Cardiac muscle cell (in vitro differentiated cells and primary cell): ENCODE measurements around the gene RASGEF1C. TPM values are rescaled to one million over a fixed set of nuclear protein-coding genes. Genes with fewer than 3 reads are reported as not detected.

Experiments used
- DNase-seq, 2 donors: peaks; one replicate each; pipeline versions ENCODE4 v3.0.0 to v3.0.0-alpha.2; 2010 to 2017; ENCODE audit warnings: low read depth in 1 of 2, low spot score in 1 of 2
- H3K27ac ChIP-seq: fragments of 200-600 bp; sonication (generic); 2 replicates; pipeline ENCODE4 v1.5.1; 2016
- H3K27me3 ChIP-seq: fragments of 200-600 bp; sonication (generic); 2 replicates; pipeline ENCODE4 v1.6.0; 2016; ENCODE audit warnings: control low read depth
- H3K36me3 ChIP-seq: fragments of 200-600 bp; sonication (generic); 2 replicates; pipeline ENCODE4 v1.5.1; 2016; ENCODE audit warnings: control low read depth
- H3K4me1 ChIP-seq: fragments of 200-600 bp; sonication (generic); 2 replicates; pipeline ENCODE4 v1.8.1; 2017; ENCODE audit warnings: low read depth, mild to moderate bottlenecking, mixed run types
- H3K4me3 ChIP-seq: fragments of 200-600 bp; sonication (generic); 2 replicates; pipeline ENCODE4 v1.5.1; 2016; ENCODE audit warnings: mild to moderate bottlenecking
- H3K9me3 ChIP-seq: fragments of 200-600 bp; sonication (generic); 2 replicates; pipeline ENCODE4 v1.5.1; 2017; ENCODE audit warnings: low read depth, mild to moderate bottlenecking, control low read depth
- CTCF ChIP-seq: IDR thresholded peaks from 2 replicates; pipeline ENCODE4 v1.5.1; 2012; ENCODE audit warnings: low read depth, mild to moderate bottlenecking, low read length
- polyA plus RNA-seq: library from polyadenylated mRNA; unstranded; fragments of >200 nt; fragmentation: Nextera tagmentation; extraction: Ambion mirVana; gene quantifications from 2 replicates; pipeline ENCODE4 v1.2.1, GENCODE V29; 2016
- total RNA-seq: library from RNA; depleted of rRNA; stranded (reverse); fragments of >200 nt; gene quantifications from 2 replicates; pipeline ENCODE4 v1.2.3, GENCODE V29; 2016

Gene RASGEF1C
- total and polyA plus RNA-seq, 2 experiments from 2014 or later = 1.5 to 2.5 TPM

GRCh38 chr5:180130291-180130869 is 78.6 kb downstream of the RASGEF1C start:
- no peaks in the 10 kb centered on the region for H3K27me3 ChIP-seq
- H3K27ac ChIP-seq = no peak overlapping the region
- no peaks in the 10 kb centered on the region for H3K4me1 ChIP-seq
- no peak overlapping the region for H3K4me3 ChIP-seq
- DNase-seq = no peak
- no peaks in the 10 kb centered on the region for H3K9me3 ChIP-seq
- no peaks in the 10 kb centered on the region for H3K36me3 ChIP-seq
- TF ChIP-seq CTCF = no peak

- no peak for DNase-seq
- Histone ChIP-seq H3K9me3 (no peaks in the 10 kb centered on the region), H3K4me1 (no peaks in the 10 kb centered on the region), H3K4me3 (no peak overlapping the region), H3K27ac (no peak overlapping the region), H3K36me3 (no peaks in the 10 kb centered on the region), H3K27me3 (no peaks in the 10 kb centered on the region)
- no peak for TF ChIP-seq CTCF
These were observed 79.5 kb downstream of the RASGEF1C start for GRCh38 chr5:180129291-180130190.

- H3K9me3 ChIP-seq = no peaks in the 10 kb centered on the region
- no peak for DNase-seq
- H3K36me3 ChIP-seq = no peaks in the 10 kb centered on the region
- H3K4me1 ChIP-seq = no peaks in the 10 kb centered on the region
- no peak overlapping the region for H3K4me3 ChIP-seq
- H3K27ac ChIP-seq = no peak overlapping the region
- TF ChIP-seq CTCF = no peak
- no peaks in the 10 kb centered on the region for H3K27me3 ChIP-seq
These were observed 80.2 kb downstream of the RASGEF1C start for GRCh38 chr5:180128671-180129261.

GRCh38 chr5:180127682-180128670 is 81.0 kb downstream of the RASGEF1C start:
- DNase-seq = no peak
- no peaks in the 10 kb centered on the region for H3K27me3 ChIP-seq
- no peaks in the 10 kb centered on the region for H3K9me3 ChIP-seq
- no peak for TF ChIP-seq CTCF
- no peaks in the 10 kb centered on the region for H3K36me3 ChIP-seq
- no peaks in the 10 kb centered on the region for H3K4me1 ChIP-seq
- H3K4me3 ChIP-seq = no peak overlapping the region
- H3K27ac ChIP-seq = no peak overlapping the region
